Thyroid gland (tissue), 4 donors: ENCODE results near the gene ANKRD36C.
"Not testable (repeated sequence)": the region's sequence is repeated elsewhere in the genome, so short reads cannot be mapped to it uniquely, and the experiment has no call there.

Experiments
- POLR2A ChIP-seq, 2 donors: fragments of 450-650 bp; IDR thresholded peaks; one replicate each; pipeline ENCODE4 v1.6.1; 2017; ENCODE audit warnings: antibody characterized with exemption in 2 of 2, mild to moderate bottlenecking in 2 of 2, moderate library complexity in 1 of 2
- TF ChIP-seq, protein P1 (sequence below), 6 experiments: fragments of 200-600 bp in 3 of 6; fragments of 450-650 bp in 3 of 6; sonication (generic) in 3 of 6; IDR thresholded peaks; one replicate each; pipeline ENCODE4 v1.5.1; 2016 to 2019; ENCODE audit warnings: antibody characterized with exemption in 6 of 6, mild to moderate bottlenecking in 2 of 6, inconsistent platforms in 1 of 6, moderate library complexity in 1 of 6

GRCh38 chr2:95894443-95894842 lies 97.2 kb downstream of the ANKRD36C start:
- TF ChIP-seq, protein P1, sequence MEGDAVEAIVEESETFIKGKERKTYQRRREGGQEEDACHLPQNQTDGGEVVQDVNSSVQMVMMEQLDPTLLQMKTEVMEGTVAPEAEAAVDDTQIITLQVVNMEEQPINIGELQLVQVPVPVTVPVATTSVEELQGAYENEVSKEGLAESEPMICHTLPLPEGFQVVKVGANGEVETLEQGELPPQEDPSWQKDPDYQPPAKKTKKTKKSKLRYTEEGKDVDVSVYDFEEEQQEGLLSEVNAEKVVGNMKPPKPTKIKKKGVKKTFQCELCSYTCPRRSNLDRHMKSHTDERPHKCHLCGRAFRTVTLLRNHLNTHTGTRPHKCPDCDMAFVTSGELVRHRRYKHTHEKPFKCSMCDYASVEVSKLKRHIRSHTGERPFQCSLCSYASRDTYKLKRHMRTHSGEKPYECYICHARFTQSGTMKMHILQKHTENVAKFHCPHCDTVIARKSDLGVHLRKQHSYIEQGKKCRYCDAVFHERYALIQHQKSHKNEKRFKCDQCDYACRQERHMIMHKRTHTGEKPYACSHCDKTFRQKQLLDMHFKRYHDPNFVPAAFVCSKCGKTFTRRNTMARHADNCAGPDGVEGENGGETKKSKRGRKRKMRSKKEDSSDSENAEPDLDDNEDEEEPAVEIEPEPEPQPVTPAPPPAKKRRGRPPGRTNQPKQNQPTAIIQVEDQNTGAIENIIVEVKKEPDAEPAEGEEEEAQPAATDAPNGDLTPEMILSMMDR (IDR thresholded peaks at IDR 0.05): not testable (repeated sequence)
- not testable (repeated sequence) for TF ChIP-seq POLR2A (IDR thresholded peaks at IDR 0.05)
